ENCODE data around the gene GNLY. TPM values are rescaled to one million over a fixed set of nuclear protein-coding genes. Genes with fewer than 3 reads are reported as not detected.

The GNLY gene
- total RNA-seq, 1 donor from 2014 or later = 1.4 TPM

DNA sequence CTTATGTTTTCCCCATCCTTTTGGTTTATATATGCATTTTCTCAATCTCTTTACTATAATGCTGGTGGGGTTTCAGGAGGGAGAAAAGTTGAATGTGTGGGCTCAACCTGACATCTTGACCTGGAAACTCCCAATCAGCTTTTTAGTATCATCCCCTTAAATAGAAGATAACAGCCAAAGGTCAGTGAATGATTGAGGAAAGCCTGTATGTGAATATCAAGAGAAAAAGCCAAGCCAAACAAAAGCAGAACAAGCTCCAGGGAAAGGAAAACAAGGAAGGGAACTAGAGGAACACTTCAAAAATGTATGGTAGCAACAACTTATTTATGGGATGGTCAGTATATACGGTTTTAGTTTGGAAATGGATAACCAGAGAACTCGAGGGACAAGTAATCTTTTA is 31.3 kb downstream of the GNLY start:
- DNase-seq (ENCODE audit: low read depth) = no peak

- no peak for DNase-seq (ENCODE audit: low read depth)
Observed at GRCh38 chr2:85727798-85728197, 33.6 kb downstream of the GNLY start.

DNA sequence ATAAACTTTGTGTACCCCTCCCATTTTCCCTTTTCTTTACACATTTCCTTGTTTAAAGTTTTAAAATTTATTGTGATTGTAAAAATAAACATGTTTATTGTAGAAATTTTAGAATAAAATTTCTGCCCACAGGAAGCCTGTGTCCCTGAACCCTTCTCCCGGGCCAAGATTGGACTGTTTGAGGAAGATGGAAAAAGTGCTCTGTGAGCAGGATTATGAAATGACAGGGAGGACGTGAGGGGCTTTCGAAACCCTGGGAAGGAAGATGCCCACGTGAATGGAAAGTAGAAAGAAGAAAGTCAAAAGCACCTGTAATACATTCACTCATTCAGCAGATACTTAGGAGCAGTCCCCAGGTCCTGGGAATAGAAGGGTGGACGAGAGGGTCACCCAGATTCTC is 34.2 kb downstream of the GNLY start:
- DNase-seq (ENCODE audit: low read depth) = no peak

GRCh38 chr2:85728883-85729824 is 35.0 kb downstream of the GNLY start:
- peak; percentile 92 for DNase-seq (ENCODE audit: low read depth)

- no peak for DNase-seq (ENCODE audit: low read depth)
Observed at GRCh38 chr2:85729825-85730510, 35.8 kb downstream of the GNLY start.

GRCh38 chr2:85730686-85731230 is 36.6 kb downstream of the GNLY start:
- no peak for DNase-seq (ENCODE audit: low read depth)

GRCh38 chr2:85731606-85732005 is 37.4 kb downstream of the GNLY start:
- peak; percentile 47 for DNase-seq (ENCODE audit: low read depth)

DNA sequence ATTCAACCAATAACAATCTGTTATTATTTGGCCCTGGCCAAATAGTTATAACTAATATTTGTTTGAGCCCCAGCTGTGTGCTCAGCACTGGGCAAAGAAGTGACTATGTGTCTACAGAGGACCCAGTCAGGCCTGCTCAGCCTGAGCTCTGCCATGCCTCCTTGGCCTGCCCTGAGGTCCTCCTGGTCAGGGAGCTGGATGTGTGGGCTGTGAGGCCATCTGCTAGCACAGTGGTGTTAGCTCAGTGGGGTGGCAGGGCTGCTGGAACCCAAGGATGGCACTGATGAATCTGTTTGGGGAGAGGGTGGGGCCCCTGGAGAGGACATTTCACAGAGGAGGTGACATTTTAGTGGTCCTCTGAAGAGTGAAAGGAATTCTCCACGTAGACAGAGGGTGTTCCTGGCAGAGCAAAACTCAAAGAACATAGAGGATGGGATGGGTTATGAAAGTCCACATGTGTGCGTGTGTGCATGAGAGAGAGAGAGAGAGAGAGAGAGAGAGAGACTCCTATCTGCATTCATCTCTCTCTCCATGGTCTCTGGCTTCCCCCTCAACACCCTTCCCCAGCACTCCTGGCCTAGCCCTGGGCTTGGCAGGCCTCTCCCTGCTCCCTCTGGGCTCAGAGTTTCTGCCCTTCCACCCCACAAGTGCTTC is 38.4 kb downstream of the GNLY start:
- peak; percentile 76 for DNase-seq (ENCODE audit: low read depth)

- DNase-seq (ENCODE audit: low read depth) = peak; percentile 99
Observed at GRCh38 chr2:85733121-85733960, 39.2 kb downstream of the GNLY start.

- peak; percentile 86 for DNase-seq (ENCODE audit: low read depth)
Observed at GRCh38 chr2:85734015-85734414, 39.9 kb downstream of the GNLY start.

GRCh38 chr2:85734942-85735608 is 40.9 kb downstream of the GNLY start:
- DNase-seq (ENCODE audit: low read depth) = no peak

DNA sequence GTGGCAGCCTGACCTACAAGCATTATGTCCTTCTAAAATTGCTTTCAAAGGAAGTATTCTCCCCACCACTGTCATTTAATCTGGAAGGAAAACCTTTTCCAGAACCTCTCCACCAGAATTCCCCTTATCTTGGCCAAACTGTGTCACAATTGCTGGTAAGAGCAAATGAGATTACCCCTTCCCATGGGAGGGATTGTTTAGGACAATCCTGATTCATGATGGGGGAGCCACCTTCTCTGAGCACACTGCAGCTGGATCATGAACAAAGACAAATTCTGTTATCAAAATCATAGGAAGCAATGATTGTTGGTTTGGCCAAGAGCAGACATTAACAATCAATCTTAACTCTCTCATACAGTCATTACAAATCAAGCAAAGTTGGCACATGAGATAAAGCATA is 41.5 kb downstream of the GNLY start:
- no peak for DNase-seq (ENCODE audit: low read depth)

DNA sequence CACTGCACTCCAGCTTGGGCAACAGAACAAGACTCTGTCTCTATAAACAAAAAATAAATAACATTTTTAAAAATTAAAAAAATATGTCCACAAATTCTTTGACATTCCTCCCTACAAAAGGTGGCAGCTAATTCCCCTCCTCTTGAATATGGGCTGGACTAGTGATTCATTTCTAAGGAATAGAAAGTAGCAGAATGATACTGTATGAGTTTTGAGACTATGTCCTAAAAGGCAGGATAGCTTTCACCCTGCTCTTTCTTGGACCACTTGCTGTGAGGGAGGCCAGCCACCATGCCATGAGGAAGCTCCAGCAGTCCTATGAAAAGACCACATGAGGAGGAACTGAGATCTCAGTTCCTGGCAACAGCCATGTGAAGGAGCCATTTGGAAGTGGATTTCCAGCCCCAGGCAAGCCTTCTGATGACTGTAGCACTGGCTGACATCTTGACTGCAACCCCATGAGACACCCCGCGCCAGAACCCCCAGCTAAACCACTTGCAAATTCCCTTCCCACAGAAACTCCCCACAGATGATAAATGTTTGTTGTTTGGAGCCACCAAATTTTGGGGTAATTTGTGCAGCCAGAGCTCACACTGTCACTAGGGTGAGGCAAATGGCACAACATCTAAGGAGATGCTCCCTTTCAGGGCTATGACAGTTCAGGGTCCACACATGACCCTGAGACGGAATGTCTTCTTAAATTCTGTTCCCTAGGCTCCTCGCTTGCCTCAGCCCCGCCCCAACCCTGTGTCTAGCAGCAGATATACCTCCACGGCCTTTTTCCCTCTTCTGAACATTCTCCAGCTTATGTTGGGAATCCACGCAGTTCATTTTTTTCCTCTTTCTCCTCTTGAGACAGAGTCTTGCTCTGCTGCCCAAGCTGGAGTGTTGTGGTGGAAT is 42.5 kb downstream of the GNLY start:
- DNase-seq (ENCODE audit: low read depth) = no peak

- DNase-seq (ENCODE audit: low read depth) = peak; percentile 66
Observed at GRCh38 chr2:85737481-85737880, 43.3 kb downstream of the GNLY start.

DNA sequence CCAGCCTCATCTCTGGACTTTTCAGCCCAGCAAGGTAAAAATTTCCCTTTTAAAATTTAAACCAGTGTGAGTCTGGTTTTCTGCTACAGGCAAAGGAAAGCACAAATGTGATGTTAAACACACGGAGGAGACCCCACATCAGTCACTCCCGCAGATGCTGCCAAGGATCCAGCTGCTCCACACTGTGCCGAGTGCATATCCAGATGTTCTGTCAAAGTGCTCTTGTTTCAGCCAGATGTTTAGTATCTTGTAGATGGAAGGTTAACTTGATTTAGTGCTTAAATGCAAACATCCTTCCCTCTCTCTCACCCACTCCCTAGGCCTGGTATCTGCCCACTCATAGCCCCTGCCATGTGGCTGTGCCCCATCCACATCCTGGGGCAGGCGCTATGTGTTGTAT is 43.8 kb downstream of the GNLY start:
- DNase-seq (ENCODE audit: low read depth) = no peak

- DNase-seq (ENCODE audit: low read depth) = no peak
Observed at GRCh38 chr2:85740193-85740592, 46.0 kb downstream of the GNLY start.

- DNase-seq (ENCODE audit: low read depth) = no peak
Observed at GRCh38 chr2:85741211-85741832, 47.2 kb downstream of the GNLY start.

GRCh38 chr2:85741833-85742455 is 47.8 kb downstream of the GNLY start:
- peak; percentile 90 for DNase-seq (ENCODE audit: low read depth)

All from myocyte (in vitro differentiated cells).